Measurements from ENCODE around the gene SRGAP1. TPM values are rescaled to one million over a fixed set of nuclear protein-coding genes. Genes with fewer than 3 reads are reported as not detected.

Gene SRGAP1
- total RNA-seq, 4 donors from 2014 or later, result 7.6 to 17.5 (median 14.6) TPM

DNA sequence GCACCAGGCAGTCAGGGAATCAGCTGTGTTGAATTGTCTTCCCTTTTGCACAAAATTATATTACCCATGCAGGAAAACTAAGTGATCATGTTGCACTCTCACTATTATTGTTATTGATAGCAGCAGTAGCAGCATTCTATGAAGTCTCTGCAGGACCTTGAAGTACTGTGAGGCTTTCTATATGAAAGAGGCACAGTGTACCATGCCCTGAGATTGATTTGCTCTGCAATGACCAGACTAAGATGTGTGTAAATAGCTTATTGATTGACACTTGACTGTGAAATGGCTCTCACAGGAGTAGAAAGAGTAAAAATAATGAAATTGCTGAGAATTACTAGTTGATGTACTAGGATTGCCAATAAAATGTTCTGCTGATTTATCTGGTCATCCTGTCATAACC, 277.7 kb downstream of the SRGAP1 start:
- TF ChIP-seq EP300 (IDR thresholded peaks at IDR 0.05) (no peak), POLR2A (IDR thresholded peaks at IDR 0.05; ENCODE audit: low read depth) (no peak), POLR2AphosphoS5 (IDR thresholded peaks at IDR 0.05) (no peak)
- TF ChIP-seq, protein P1, sequence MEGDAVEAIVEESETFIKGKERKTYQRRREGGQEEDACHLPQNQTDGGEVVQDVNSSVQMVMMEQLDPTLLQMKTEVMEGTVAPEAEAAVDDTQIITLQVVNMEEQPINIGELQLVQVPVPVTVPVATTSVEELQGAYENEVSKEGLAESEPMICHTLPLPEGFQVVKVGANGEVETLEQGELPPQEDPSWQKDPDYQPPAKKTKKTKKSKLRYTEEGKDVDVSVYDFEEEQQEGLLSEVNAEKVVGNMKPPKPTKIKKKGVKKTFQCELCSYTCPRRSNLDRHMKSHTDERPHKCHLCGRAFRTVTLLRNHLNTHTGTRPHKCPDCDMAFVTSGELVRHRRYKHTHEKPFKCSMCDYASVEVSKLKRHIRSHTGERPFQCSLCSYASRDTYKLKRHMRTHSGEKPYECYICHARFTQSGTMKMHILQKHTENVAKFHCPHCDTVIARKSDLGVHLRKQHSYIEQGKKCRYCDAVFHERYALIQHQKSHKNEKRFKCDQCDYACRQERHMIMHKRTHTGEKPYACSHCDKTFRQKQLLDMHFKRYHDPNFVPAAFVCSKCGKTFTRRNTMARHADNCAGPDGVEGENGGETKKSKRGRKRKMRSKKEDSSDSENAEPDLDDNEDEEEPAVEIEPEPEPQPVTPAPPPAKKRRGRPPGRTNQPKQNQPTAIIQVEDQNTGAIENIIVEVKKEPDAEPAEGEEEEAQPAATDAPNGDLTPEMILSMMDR (IDR thresholded peaks at IDR 0.05), result no peak
- no peak for DNase-seq (ENCODE audit: extremely low spot score)
- Histone ChIP-seq H3K9me3 (no peaks in the 10 kb centered on the region), H3K4me3 (no peak overlapping the region), H3K27me3 (no peaks in the 10 kb centered on the region), H3K36me3 (peaks cover 0 to 14% (median 3%) of the 10 kb centered on the region in 4 donors), H3K27ac (replicated peaks in 1 of 4) (no peak overlapping the region), H3K4me1 (no peaks in the 10 kb centered on the region)
- intact Hi-C loops (cut with DNase I), result no loop called here

GRCh38 chr12:64122995-64123394, 278.5 kb downstream of the SRGAP1 start:
- WGBS, result 93% methylated on average over 2 of the region's 2 CpGs

GRCh38 chr12:64123448-64123847, 278.9 kb downstream of the SRGAP1 start:
- intact Hi-C loops (cut with DNase I), result no loop called here
- WGBS, result 93% methylated on average over 1 of the region's 1 CpG
- TF ChIP-seq POLR2A (IDR thresholded peaks at IDR 0.05; ENCODE audit: low read depth), result no peak

More at GRCh38 chr12:64122995-64123394, 278.5 kb downstream of the SRGAP1 start:
- intact Hi-C loops (cut with DNase I), result no loop called here
- Histone ChIP-seq H3K27me3 (no peaks in the 10 kb centered on the region), H3K36me3 (peaks cover 7 to 22% (median 9%) of the 10 kb centered on the region in 4 donors), H3K9me3 (no peaks in the 10 kb centered on the region), H3K4me1 (no peaks in the 10 kb centered on the region), H3K27ac (replicated peaks in 1 of 4) (no peak overlapping the region), H3K4me3 (no peak overlapping the region)
- TF ChIP-seq EP300 (IDR thresholded peaks at IDR 0.05) (no peak), POLR2A (IDR thresholded peaks at IDR 0.05; ENCODE audit: low read depth) (no peak)
- DNase-seq (ENCODE audit: extremely low spot score), result no peak

GRCh38 chr12:64124511-64125197, 280.2 kb downstream of the SRGAP1 start:
- no peaks in the 10 kb centered on the region for H3K9me3 ChIP-seq
- no peak overlapping the region for H3K4me3 ChIP-seq
- DNase-seq (ENCODE audit: extremely low spot score), result no peak
- TF ChIP-seq POLR2AphosphoS5 (IDR thresholded peaks at IDR 0.05), result no peak
- no peak for TF ChIP-seq EP300 (IDR thresholded peaks at IDR 0.05)
- H3K36me3 ChIP-seq, result peaks cover 18 to 37% (median 23%) of the 10 kb centered on the region in 4 donors
- intact Hi-C loops (cut with DNase I), result no loop called here
- H3K4me1 ChIP-seq, result no peaks in the 10 kb centered on the region
- H3K27ac ChIP-seq (replicated peaks in 1 of 4), result no peak overlapping the region
- no peaks in the 10 kb centered on the region for H3K27me3 ChIP-seq
- WGBS, result 95% methylated on average over 3 of the region's 3 CpGs

More at GRCh38 chr12:64123448-64123847, 278.9 kb downstream of the SRGAP1 start:
- Histone ChIP-seq H3K4me3 (no peak overlapping the region), H3K27me3 (no peaks in the 10 kb centered on the region), H3K9me3 (no peaks in the 10 kb centered on the region), H3K27ac (replicated peaks in 1 of 4) (no peak overlapping the region), H3K36me3 (peaks cover 11 to 27% (median 13%) of the 10 kb centered on the region in 4 donors), H3K4me1 (no peaks in the 10 kb centered on the region)
- DNase-seq (ENCODE audit: extremely low spot score), result no peak

DNA sequence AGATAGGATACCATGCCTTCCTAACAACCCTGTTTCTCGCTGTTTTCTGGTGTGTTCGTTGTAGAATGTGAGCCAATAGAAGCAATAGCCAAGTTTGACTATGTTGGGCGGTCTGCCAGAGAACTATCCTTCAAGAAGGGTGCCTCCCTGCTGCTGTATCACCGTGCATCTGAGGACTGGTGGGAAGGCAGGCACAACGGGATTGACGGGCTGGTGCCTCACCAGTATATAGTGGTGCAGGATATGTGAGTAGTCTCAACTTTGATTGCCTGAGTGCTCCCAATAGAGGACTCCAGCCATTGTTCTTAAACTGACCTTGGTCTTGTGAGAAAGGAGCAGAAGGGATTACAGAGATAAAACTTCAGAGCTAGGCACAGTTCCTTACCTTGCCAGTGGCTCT, 281.4 kb downstream of the SRGAP1 start:
- Histone ChIP-seq H3K4me3 (no peak overlapping the region), H3K27me3 (no peaks in the 10 kb centered on the region), H3K9me3 (no peaks in the 10 kb centered on the region), H3K27ac (replicated peaks in 1 of 4) (no peak overlapping the region), H3K4me1 (no peaks in the 10 kb centered on the region), H3K36me3 (peaks cover 28 to 50% (median 29%) of the 10 kb centered on the region in 4 donors)
- intact Hi-C loops (cut with DNase I), result no loop called here
- TF ChIP-seq POLR2AphosphoS5 (IDR thresholded peaks at IDR 0.05) (no peak), EP300 (IDR thresholded peaks at IDR 0.05) (no peak), POLR2A (IDR thresholded peaks at IDR 0.05; ENCODE audit: low read depth) (no peak)
- TF ChIP-seq, protein P1 (IDR thresholded peaks at IDR 0.05), result no peak
- DNase-seq (ENCODE audit: extremely low spot score), result no peak
- 76% methylated on average over 6 of the region's 6 CpGs for WGBS

DNA sequence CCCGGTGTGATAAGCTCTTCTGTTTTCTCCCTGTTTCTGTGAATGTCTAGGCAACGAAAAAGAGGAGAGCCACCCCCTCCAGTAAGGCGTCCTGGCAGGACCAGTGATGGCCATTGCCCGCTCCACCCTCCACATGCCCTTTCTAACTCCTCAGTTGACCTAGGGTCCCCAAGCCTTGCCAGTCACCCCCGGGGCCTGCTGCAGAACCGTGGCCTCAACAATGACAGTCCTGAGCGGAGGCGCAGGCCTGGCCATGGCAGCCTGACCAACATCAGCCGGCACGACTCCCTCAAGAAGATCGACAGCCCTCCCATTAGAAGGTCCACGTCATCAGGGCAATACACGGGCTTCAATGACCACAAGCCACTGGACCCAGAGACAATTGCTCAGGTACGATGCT, 283.3 kb downstream of the SRGAP1 start:
- peaks cover 22 to 58% (median 38%) of the 10 kb centered on the region in 4 donors for H3K36me3 ChIP-seq
- H3K27ac ChIP-seq (replicated peaks in 1 of 4), result no peak overlapping the region
- no peaks in the 10 kb centered on the region for H3K27me3 ChIP-seq
- H3K9me3 ChIP-seq, result peaks cover 0 to 1% (median 0%) of the 10 kb centered on the region in 4 donors
- H3K4me3 ChIP-seq, result no peak overlapping the region
- no peak for DNase-seq (ENCODE audit: extremely low spot score)
- intact Hi-C loops (cut with DNase I), result no loop called here
- no peaks in the 10 kb centered on the region for H3K4me1 ChIP-seq
- no peak for TF ChIP-seq POLR2AphosphoS5 (IDR thresholded peaks at IDR 0.05)
- TF ChIP-seq POLR2A (IDR thresholded peaks at IDR 0.05; ENCODE audit: low read depth), result no peak
- TF ChIP-seq, protein P1 (IDR thresholded peaks at IDR 0.05), result no peak
- no peak for TF ChIP-seq EP300 (IDR thresholded peaks at IDR 0.05)
- WGBS, result 91% methylated on average over 14 of the region's 14 CpGs
